IMR-90 (cell line): Measurements from ENCODE around the gene ANKRD44. TPM values are rescaled to one million over a fixed set of nuclear protein-coding genes. Genes with fewer than 3 reads are reported as not detected.
A peak's percentile ranks its signal among the peaks of the same experiment; 100 is the strongest.

Experiments used
- ATAC-seq: fragments of 200-7000 bp; cut with Tn5 transposase; 2 replicates; pipeline ENCODE4 v1.9.1; 2020; ENCODE audit warnings: low read depth, mild to moderate bottlenecking, moderate library complexity
- BruUV-seq: library from RNA; stranded (reverse); fragments of 400-500 nt; replicated peaks from 2 replicates; lab custom pipeline; 2021; lab: Mats Ljungman, UMichigan
- CTCF ChIA-PET: fragments of 300-600 bp; formaldehyde crosslinking; extraction: SDS; loops from one replicate; lab custom pipeline; 2021; ENCODE audit warnings: antibody characterized with exemption; lab: Yijun Ruan, JAX
- POLR2A ChIA-PET: fragments of 300-600 bp; sonication (Branson Sonifier 250); formaldehyde crosslinking; loops from one replicate; lab custom pipeline; 2022; ENCODE audit warnings: antibody characterized with exemption; ENCODE audit not compliant: unreplicated experiment; lab: Charles Lee
- DNase-seq: peaks from one replicate; pipeline ENCODE4 v3.0.0; 2013
- H2AFZ ChIP-seq: replicated peaks from 2 replicates; pipeline ENCODE3; 2013; ENCODE audit warnings: low read length, mild to moderate bottlenecking; ENCODE audit not compliant: poor library complexity
- H2AK5ac ChIP-seq: 2 replicates; pipeline ENCODE4 v1.6.1; 2013; ENCODE audit warnings: low read depth, low read length, inconsistent platforms
- H2AK9ac ChIP-seq: replicated peaks from 2 replicates; pipeline ENCODE3; 2013; ENCODE audit warnings: mild to moderate bottlenecking, low read depth, low read length, moderate library complexity; ENCODE audit not compliant: poor library complexity
- H2BK120ac ChIP-seq: 2 replicates; pipeline ENCODE4 v1.6.1; 2013; ENCODE audit warnings: low read depth, low read length, inconsistent platforms
- H2BK15ac ChIP-seq: 3 replicates; pipeline ENCODE4 v1.6.1; 2013; ENCODE audit warnings: low read depth, low read length, inconsistent platforms
- H2BK20ac ChIP-seq: 2 replicates; pipeline ENCODE4 v1.6.1; 2013; ENCODE audit warnings: low read depth, mild to moderate bottlenecking, inconsistent platforms, low read length, moderate library complexity
- H2BK5ac ChIP-seq: 2 replicates; pipeline ENCODE4 v1.6.1; 2013; ENCODE audit warnings: mild to moderate bottlenecking, low read depth, low read length, inconsistent platforms; ENCODE audit not compliant: poor library complexity, severe bottlenecking
- H3K14ac ChIP-seq: replicated peaks from 2 replicates; pipeline ENCODE4 v1.6.1; 2013; ENCODE audit warnings: low read depth, low read length, inconsistent platforms
- H3K18ac ChIP-seq: 2 replicates; pipeline ENCODE4 v1.6.1; 2013; ENCODE audit warnings: low read depth, low read length, control low read depth
- H3K23ac ChIP-seq: 2 replicates; pipeline ENCODE4 v1.6.1; 2013; ENCODE audit warnings: low read depth, low read length, inconsistent platforms
- H3K27ac ChIP-seq: 2 replicates; pipeline ENCODE4 v1.5.1; 2013; ENCODE audit warnings: mild to moderate bottlenecking, control low read depth, low read length; ENCODE audit not compliant: insufficient read depth
- H3K27me3 ChIP-seq: 2 replicates; pipeline ENCODE4 v1.6.1; 2013; ENCODE audit warnings: low read length; ENCODE audit not compliant: control insufficient read depth, insufficient read depth
- H3K36me3 ChIP-seq: 2 replicates; pipeline ENCODE4 v1.6.1; 2013; ENCODE audit warnings: low read length, mixed read lengths; ENCODE audit not compliant: control insufficient read depth, insufficient read depth
- H3K4ac ChIP-seq: 2 replicates; pipeline ENCODE4 v1.6.1; 2013; ENCODE audit warnings: low read depth, low read length, inconsistent platforms
- H3K4me1 ChIP-seq: 2 replicates; pipeline ENCODE4 v1.6.1; 2013; ENCODE audit warnings: low read length, mixed read lengths; ENCODE audit not compliant: control insufficient read depth, insufficient read depth
- H3K4me2 ChIP-seq: 2 replicates; pipeline ENCODE4 v1.6.1; 2013; ENCODE audit warnings: low read depth, mild to moderate bottlenecking, control low read depth, low read length, moderate library complexity
- H3K4me3 ChIP-seq: 2 replicates; pipeline ENCODE4 v1.5.1; 2013; ENCODE audit warnings: low read depth, mild to moderate bottlenecking, control low read depth, low read length, moderate library complexity; ENCODE audit not compliant: insufficient read depth
- H3K56ac ChIP-seq: 2 replicates; pipeline ENCODE4 v1.6.1; 2013; ENCODE audit warnings: low read length, inconsistent platforms; ENCODE audit not compliant: insufficient read depth; ENCODE audit errors: extremely low read depth
- H3K79me1 ChIP-seq, 2 experiments: 2 replicates each; pipeline ENCODE4 v1.6.1; 2013; ENCODE audit warnings: low read length in 2 of 2, inconsistent platforms in 1 of 2, low read depth in 1 of 2
- H3K9ac ChIP-seq: 2 replicates; pipeline ENCODE4 v1.6.1; 2013; ENCODE audit warnings: low read depth, low read length, control low read depth
- H3K9me1 ChIP-seq: 2 replicates; pipeline ENCODE4 v1.6.1; 2013; ENCODE audit warnings: low read length, inconsistent platforms; ENCODE audit not compliant: insufficient read depth
- H3K9me3 ChIP-seq: 2 replicates; pipeline ENCODE4 v1.6.1; 2013; ENCODE audit warnings: low read length; ENCODE audit not compliant: control insufficient read depth, insufficient read depth
- H4K20me1 ChIP-seq: 2 replicates; pipeline ENCODE4 v1.6.1; 2013; ENCODE audit warnings: low read length, inconsistent platforms; ENCODE audit not compliant: insufficient read depth
- H4K5ac ChIP-seq: 2 replicates; pipeline ENCODE4 v1.6.1; 2013; ENCODE audit warnings: mild to moderate bottlenecking, low read depth, low read length, control low read depth
- H4K8ac ChIP-seq, 2 experiments: 2 replicates each; pipeline ENCODE4 v1.6.1; 2013; ENCODE audit warnings: low read depth in 2 of 2, low read length in 2 of 2, control low read depth in 1 of 2, inconsistent platforms in 1 of 2
- H4K91ac ChIP-seq: 2 replicates; pipeline ENCODE4 v1.6.1; 2013; ENCODE audit warnings: low read depth, low read length, inconsistent platforms; ENCODE audit not compliant: insufficient read depth
- MAFK ChIP-seq: IDR thresholded peaks from 2 replicates; pipeline ENCODE4 v1.6.1; 2012; ENCODE audit warnings: low read depth, low read length, improper control_type of control experiment
- SMC3 ChIP-seq: fragments of 150-350 bp; IDR thresholded peaks from 2 replicates; pipeline ENCODE4 v1.6.1; 2016; ENCODE audit warnings: low read depth, mild to moderate bottlenecking, antibody characterized with exemption, low read length, moderate library complexity
- WGBS, 2 experiments: methylation state at CpG; one replicate each; pipeline versions ENCODE4 v1.1.5 to v1.1.7; 2013; ENCODE audit warnings: missing lambda C conversion rate in 2 of 2; ENCODE audit not compliant: insufficient read length in 1 of 2; ENCODE audit errors: extremely low coverage in 2 of 2; 5-methylcytosine and 5-hydroxymethylcytosine counted together
- dilution Hi-C: fragments of 300-500 bp; cut with HindIII; formaldehyde crosslinking; loops from one replicate; pipeline ENCODE4 v1.14.3; 2018; ENCODE audit warnings: low sequenced_read_pairs; ENCODE audit not compliant: unreplicated experiment
- in situ Hi-C: fragments of 300-500 bp; cut with MboI; formaldehyde crosslinking; loops from 3 replicates; pipeline ENCODE4 v1.14.3; 2019; ENCODE audit warnings: low sequenced_read_pairs, inconsistent platforms, mixed read lengths
- intact Hi-C: fragments of 100-400 bp; cut with micrococcal nuclease; formaldehyde crosslinking; loops from 2 replicates; pipeline ENCODE4 v1.10.0; 2022
- polyA plus RNA-seq, 3 experiments: library from polyadenylated mRNA; depleted of rRNA; stranded (reverse); fragments of >200 nt; gene quantifications; 2 replicates each; pipeline ENCODE4 v1.2.3, GENCODE V29; 2012; ENCODE audit warnings: low replicate concordance in 1 of 3
- total RNA-seq: library from RNA; depleted of rRNA; stranded (reverse); fragments of >200 nt; gene quantifications from 2 replicates; pipeline ENCODE4 v1.2.3, GENCODE V29; 2012

The ANKRD44 gene
- total and polyA plus RNA-seq, 2 of the 4 experiments (the other 2 are of a cell fraction) = 5.2 to 15.6 TPM

DNA sequence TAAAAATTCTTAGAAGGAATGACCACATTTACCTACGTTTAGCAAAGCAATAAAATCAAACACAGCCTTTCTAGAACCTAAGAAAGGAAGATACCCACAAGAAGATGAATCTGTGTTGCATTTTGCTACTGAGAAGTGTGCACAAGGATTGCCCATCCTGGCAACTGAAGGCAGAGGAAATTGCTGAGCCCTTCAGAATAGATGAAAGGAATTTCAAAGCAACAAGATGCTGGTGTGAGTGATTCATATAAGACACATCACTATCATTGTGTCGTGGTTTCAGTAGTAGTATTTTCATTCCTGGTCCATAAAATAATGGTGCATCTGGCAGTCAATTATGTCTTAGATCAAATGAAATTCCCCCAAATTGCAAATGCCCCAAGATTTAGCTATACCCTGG lies 48.4 kb upstream of the ANKRD44 start:
- in situ Hi-C loops = no loop called here
- no peaks in the 10 kb centered on the region for H3K4me1 ChIP-seq
- intact Hi-C loops = loop anchor here (5.0 kb wide), 1 partner anchor 162 kb away; no protein-coding TSS in a partner anchor
- ChIA-PET POLR2A (no interaction called here), CTCF (interaction anchor here (0.6 to 1.0 kb wide), 3 partner anchors 8 to 246 kb away, joined by 3 to 6 read pairs (median 4); no protein-coding TSS in a partner anchor)
- no peak overlapping the region for H4K91ac ChIP-seq
- DNase-seq = peak; percentile 33
- H3K79me1 ChIP-seq = no peaks in the 10 kb centered on the region
- no peaks in the 10 kb centered on the region for H3K27me3 ChIP-seq
- H4K20me1 ChIP-seq = no peaks in the 10 kb centered on the region
- no peak overlapping the region for H2AFZ ChIP-seq
- no CpG with 5 or more reads among the region's 2 CpGs for WGBS, 2 experiments
- H3K18ac ChIP-seq = no peak overlapping the region
- H3K9ac ChIP-seq = no peak overlapping the region
- H3K27ac ChIP-seq = no peak overlapping the region
- no peak overlapping the region for H2BK20ac ChIP-seq
- no peak overlapping the region for H4K8ac ChIP-seq
- H2BK5ac ChIP-seq = no peak overlapping the region
- dilution Hi-C loops = no loop called here
- no peak overlapping the region for H2AK5ac ChIP-seq
- H2BK120ac ChIP-seq = no peak overlapping the region
- no peak overlapping the region for H3K4me3 ChIP-seq
- no peak overlapping the region for H4K5ac ChIP-seq
- no peak overlapping the region for H2BK15ac ChIP-seq
- no peaks in the 10 kb centered on the region for H3K36me3 ChIP-seq
- H2AK9ac ChIP-seq = no peak overlapping the region
- no peaks in the 10 kb centered on the region for H3K9me3 ChIP-seq
- H3K14ac ChIP-seq = no peak overlapping the region
- no peak overlapping the region for H3K4ac ChIP-seq
- H3K56ac ChIP-seq = no peak overlapping the region
- TF ChIP-seq SMC3 (no peak), MAFK (peak; percentile 42; the same call in 1 of the 2 replicates)
- ATAC-seq = no peak
- no peak overlapping the region for H3K23ac ChIP-seq
- H3K9me1 ChIP-seq = no peaks in the 10 kb centered on the region
- H3K4me2 ChIP-seq = no peak overlapping the region
- BruUV-seq = no TSS peak
